HG02623 (cell line): Measurements from ENCODE around the gene TXK.

Experiments used
- ATAC-seq: cut with Tn5 transposase; IDR thresholded peaks from one replicate; pipeline ENCODE4 v1.9.1; 2021; ENCODE audit warnings: moderate library complexity; ENCODE audit not compliant: unreplicated experiment

Gene TXK

DNA sequence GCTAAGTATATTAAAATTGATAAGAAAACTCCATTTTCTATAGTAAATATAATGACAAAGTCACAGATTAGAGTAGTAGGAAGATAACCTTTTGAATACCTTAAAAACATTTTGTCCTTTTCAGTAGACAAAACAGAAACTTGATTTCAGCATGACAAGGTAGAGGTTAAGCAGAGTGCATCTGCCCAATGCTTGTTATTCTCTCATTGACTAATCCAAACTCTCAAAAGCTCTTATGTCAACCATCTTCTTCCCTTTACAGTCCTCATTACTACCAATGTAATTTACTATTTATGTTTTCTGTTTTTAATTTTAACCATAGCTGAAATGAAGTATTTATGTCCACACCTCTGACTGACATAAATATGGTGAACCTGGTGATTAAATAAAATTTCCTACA, 106.4 kb downstream of the TXK start:
- peak; percentile 75 for ATAC-seq

DNA sequence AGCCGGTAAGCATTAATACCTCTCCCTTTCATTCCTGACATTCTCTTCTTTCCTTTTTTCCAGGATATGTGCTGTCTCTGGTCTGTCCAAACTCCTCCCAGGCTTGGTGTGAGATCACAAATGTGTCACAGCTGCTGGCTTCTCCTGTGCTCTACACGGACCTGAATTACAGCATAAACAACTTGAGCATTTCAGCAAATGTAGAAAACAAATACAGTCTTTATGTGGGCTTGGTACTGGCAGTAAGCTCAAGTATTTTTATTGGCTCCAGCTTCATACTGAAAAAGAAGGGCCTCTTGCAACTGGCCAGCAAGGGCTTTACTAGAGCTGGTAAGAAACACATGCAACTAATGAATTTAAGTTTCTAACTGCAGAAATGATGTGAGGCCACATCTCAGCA, 109.0 kb downstream of the TXK start:
- ATAC-seq = no peak

DNA sequence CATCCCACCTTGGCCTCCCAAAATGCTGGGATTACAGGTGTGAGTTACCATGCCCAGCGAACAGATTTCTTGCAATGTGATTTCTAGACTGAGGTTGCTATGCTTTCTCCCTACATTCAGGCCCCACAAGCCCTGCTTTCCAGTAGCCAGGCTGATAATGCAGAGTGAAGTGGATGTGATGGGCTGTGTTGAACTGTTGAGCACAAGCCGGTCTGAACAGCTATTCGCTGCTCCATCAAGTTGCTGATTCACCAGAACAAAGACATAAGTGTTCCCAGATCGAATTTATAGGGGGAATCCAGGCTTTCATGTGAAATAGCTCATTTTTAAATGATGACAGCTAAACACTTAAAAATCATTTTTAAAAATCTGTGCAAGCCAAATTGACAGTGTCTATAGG, 109.5 kb downstream of the TXK start:
- no peak for ATAC-seq

DNA sequence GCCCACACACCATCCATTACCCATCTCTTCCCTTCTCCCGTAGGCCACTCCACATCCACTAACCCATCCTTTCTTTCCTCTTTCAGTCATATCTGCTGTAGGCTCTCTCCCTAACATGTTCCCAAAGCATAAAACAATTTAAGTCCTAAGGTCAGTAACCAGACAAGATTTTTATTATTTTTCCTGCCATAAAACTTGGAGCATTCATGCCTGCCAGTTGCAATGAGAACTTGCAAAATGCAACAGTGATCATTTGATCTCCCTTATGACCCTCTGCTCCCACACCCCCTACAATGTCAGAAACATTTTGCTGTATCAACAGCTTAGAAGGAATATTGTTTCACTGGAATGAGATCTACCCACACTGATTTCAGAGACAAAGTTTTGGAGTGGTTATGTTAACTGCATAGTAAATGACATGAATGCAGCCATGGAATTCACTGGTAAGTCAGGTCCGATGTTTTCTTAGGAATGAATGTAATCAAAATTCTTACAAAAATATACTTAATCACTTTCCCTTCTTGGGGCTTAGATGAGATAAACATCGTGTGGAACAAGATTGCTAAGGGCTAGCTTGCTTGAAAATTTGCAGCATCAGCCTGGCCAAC, 111.8 kb downstream of the TXK start:
- ATAC-seq = no peak

DNA sequence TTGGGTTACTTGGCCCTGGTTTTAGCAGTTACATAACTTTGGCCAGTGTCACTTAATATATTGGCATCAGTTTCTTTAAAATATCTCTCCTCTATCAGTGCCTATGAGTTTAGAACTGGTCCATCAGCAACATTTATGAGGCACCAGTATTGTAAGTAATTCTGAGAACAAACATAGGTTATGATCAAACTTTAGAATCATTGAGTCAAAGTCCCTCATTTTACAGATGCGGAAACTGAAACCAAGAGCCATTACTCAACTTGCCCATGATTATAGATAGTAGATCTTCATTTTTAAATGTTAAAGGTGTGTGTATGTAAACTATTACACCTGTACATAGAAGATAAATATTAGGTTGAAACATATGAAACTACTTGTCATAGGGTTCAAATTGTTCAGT, 113.0 kb downstream of the TXK start:
- no peak for ATAC-seq

DNA sequence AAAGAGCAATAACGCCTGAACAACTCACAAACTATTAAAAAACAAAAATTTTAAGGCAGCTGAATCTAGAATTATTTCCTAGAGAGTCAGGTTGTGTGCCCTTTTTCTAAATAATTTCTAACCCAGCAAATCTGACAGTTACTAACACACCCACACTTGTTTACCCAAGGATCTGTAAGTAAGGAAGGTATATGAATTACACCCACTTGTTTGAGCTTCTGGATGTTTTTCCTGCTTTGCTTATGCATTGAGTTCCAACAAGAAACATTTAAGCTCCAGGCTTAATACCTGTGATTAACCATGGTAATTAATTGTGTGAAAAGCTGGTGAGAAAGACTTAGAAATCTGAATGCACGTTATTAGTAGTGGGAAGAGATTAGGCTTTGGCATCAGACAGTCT, 115.9 kb downstream of the TXK start:
- ATAC-seq = no peak

DNA sequence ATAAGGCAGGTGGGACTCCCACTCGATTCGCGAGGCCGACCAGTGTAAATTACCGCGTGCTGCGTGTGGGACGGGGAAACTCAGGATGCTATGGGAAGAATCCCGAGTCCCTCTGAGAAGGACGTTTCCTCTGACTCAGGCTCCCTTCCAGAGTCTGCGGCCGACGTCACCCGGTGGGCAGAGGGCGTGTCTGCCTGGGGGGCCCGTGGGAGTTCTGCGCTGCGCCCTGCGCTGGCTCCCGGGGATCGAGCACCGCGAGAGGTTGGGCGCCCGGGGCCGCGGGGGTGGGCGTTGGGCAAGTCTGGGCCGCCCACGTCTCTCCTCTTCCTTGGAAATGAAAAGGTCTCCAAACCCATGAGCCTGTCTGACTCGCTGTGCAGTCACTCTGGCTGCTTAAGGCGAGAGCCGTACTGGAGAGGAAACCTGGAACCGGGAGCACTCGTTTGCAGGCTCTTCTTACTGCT, 116.9 kb downstream of the TXK start:
- ATAC-seq = no peak
